NOMO-1 (cell line): ENCODE data around the gene FNIP2.
"Not testable (repeated sequence)": the region's sequence is repeated elsewhere in the genome, so short reads cannot be mapped to it uniquely, and the experiment has no call there.

ENCODE experiments used
- DNase-seq, 2 experiments: peaks; one replicate each; lab custom pipeline; 2025; ENCODE audit not compliant: unreplicated experiment in 2 of 2; lab: John Stamatoyannopoulos, UW

Gene FNIP2

GRCh38 chr4:158903079-158903456 lies 134.2 kb downstream of the FNIP2 start:
- DNase-seq, result no peak

- DNase-seq, result no peak
Measured at GRCh38 chr4:158903472-158904043, 134.7 kb downstream of the FNIP2 start.

- no peak for DNase-seq
Measured at GRCh38 chr4:158904815-158905214, 136.0 kb downstream of the FNIP2 start.

GRCh38 chr4:158906073-158906472 lies 137.2 kb downstream of the FNIP2 start:
- no peak for DNase-seq

GRCh38 chr4:158912390-158912789 lies 143.6 kb downstream of the FNIP2 start:
- DNase-seq, result no peak

- DNase-seq, result no peak
Measured at GRCh38 chr4:158912806-158913205, 144.0 kb downstream of the FNIP2 start.

GRCh38 chr4:158913766-158914165 lies 144.9 kb downstream of the FNIP2 start:
- no peak for DNase-seq

- no peak for DNase-seq
Measured at GRCh38 chr4:158914218-158914617, 145.4 kb downstream of the FNIP2 start.

GRCh38 chr4:158915683-158916241 lies 146.9 kb downstream of the FNIP2 start:
- DNase-seq, result no peak

GRCh38 chr4:158920452-158920996 lies 151.7 kb downstream of the FNIP2 start:
- not testable (repeated sequence) for DNase-seq

GRCh38 chr4:158927774-158928173 lies 158.9 kb downstream of the FNIP2 start:
- not testable (repeated sequence) for DNase-seq

- no peak for DNase-seq
Measured at GRCh38 chr4:158929939-158930638, 161.3 kb downstream of the FNIP2 start.

GRCh38 chr4:158930639-158930972 lies 161.8 kb downstream of the FNIP2 start:
- DNase-seq, result no peak

- DNase-seq, result no peak
Measured at GRCh38 chr4:158933236-158933635, 164.4 kb downstream of the FNIP2 start.

GRCh38 chr4:158934996-158935669 lies 166.3 kb downstream of the FNIP2 start:
- no peak for DNase-seq

GRCh38 chr4:158936238-158936637 lies 167.4 kb downstream of the FNIP2 start:
- peak; percentile 77 to 97 for DNase-seq

- no peak for DNase-seq
Measured at GRCh38 chr4:158938220-158939044, 169.6 kb downstream of the FNIP2 start.

- no peak for DNase-seq
Measured at GRCh38 chr4:158940271-158940670, 171.4 kb downstream of the FNIP2 start.

GRCh38 chr4:158941321-158941720 lies 172.5 kb downstream of the FNIP2 start:
- no peak for DNase-seq

GRCh38 chr4:158941895-158942294 lies 173.1 kb downstream of the FNIP2 start:
- DNase-seq, result no peak
